RWPE2 (cell line): ENCODE data around the gene TIMM29.

Source experiments
- ATAC-seq: fragments of 200-7000 bp; cut with Tn5 transposase; 3 replicates; pipeline ENCODE4 v1.9.1; 2021; ENCODE audit warnings: low read depth
- DNase-seq: peaks from one replicate; pipeline ENCODE4 v3.0.0-alpha.2; 2020; ENCODE audit warnings: low spot score
- H3K27ac ChIP-seq: fragments of 450-650 bp; 2 replicates; pipeline ENCODE4 v1.5.1; 2017; ENCODE audit warnings: mild to moderate bottlenecking; ENCODE audit not compliant: poor library complexity, severe bottlenecking
- H3K27me3 ChIP-seq: fragments of 250-450 bp; sonication (Bioruptor Pico); 2 replicates; pipeline ENCODE4 v1.5.1; 2021; ENCODE audit warnings: mild to moderate bottlenecking, moderate library complexity; ENCODE audit not compliant: insufficient read depth, poor library complexity, severe bottlenecking
- H3K36me3 ChIP-seq: fragments of 250-450 bp; sonication (Bioruptor Pico); 2 replicates; pipeline ENCODE4 v1.5.1; 2020; ENCODE audit warnings: low read depth, mild to moderate bottlenecking, moderate library complexity
- H3K4me1 ChIP-seq: fragments of 250-450 bp; sonication (Bioruptor Pico); 2 replicates; pipeline ENCODE4 v1.5.1; 2021; ENCODE audit warnings: mild to moderate bottlenecking, moderate library complexity; ENCODE audit not compliant: insufficient read depth, poor library complexity, severe bottlenecking
- H3K4me3 ChIP-seq: fragments of 250-450 bp; sonication (Bioruptor Pico); 2 replicates; pipeline ENCODE4 v1.5.1; 2021; ENCODE audit warnings: mild to moderate bottlenecking, moderate library complexity; ENCODE audit not compliant: severe bottlenecking
- H3K9me3 ChIP-seq: fragments of 250-450 bp; sonication (Bioruptor Pico); 2 replicates; pipeline ENCODE4 v1.5.1; 2021; ENCODE audit warnings: mild to moderate bottlenecking, moderate library complexity; ENCODE audit not compliant: severe bottlenecking
- TF ChIP-seq, protein P1 (sequence below): fragments of 450-650 bp; IDR thresholded peaks from one replicate; pipeline ENCODE4 v1.5.1; 2017; ENCODE audit warnings: mild to moderate bottlenecking, moderate library complexity; ENCODE audit not compliant: poor library complexity, severe bottlenecking

Gene TIMM29

GRCh38 chr19:10928563-10929401 is at the start of gene TIMM29, which contains the start of gene YIPF2:
TSS of gene TIMM29 (plus strand) at chr19:10928811. CDS start at chr19:10928823, 12 bp downstream.
TSS of gene YIPF2 (minus strand) at chr19:10928639. CDS start at chr19:10928410, 229 bp downstream.
- TF ChIP-seq, protein P1, sequence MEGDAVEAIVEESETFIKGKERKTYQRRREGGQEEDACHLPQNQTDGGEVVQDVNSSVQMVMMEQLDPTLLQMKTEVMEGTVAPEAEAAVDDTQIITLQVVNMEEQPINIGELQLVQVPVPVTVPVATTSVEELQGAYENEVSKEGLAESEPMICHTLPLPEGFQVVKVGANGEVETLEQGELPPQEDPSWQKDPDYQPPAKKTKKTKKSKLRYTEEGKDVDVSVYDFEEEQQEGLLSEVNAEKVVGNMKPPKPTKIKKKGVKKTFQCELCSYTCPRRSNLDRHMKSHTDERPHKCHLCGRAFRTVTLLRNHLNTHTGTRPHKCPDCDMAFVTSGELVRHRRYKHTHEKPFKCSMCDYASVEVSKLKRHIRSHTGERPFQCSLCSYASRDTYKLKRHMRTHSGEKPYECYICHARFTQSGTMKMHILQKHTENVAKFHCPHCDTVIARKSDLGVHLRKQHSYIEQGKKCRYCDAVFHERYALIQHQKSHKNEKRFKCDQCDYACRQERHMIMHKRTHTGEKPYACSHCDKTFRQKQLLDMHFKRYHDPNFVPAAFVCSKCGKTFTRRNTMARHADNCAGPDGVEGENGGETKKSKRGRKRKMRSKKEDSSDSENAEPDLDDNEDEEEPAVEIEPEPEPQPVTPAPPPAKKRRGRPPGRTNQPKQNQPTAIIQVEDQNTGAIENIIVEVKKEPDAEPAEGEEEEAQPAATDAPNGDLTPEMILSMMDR: no peak
- Histone ChIP-seq H3K27ac (peak within 1 kb of the TSS; percentile 41), H3K9me3 (no peaks in the 10 kb centered on the region), H3K36me3 (peaks cover 10% of the 10 kb centered on the region), H3K27me3 (no peaks in the 10 kb centered on the region), H3K4me1 (peaks cover 3% of the 10 kb centered on the region), H3K4me3 (peak within 1 kb of the TSS; percentile 64)
- DNase-seq (peak; percentile 98), ATAC-seq (peak; percentile 89)

- H3K4me1 ChIP-seq: peaks cover 6% of the 10 kb centered on the region
- no peaks in the 10 kb centered on the region for H3K9me3 ChIP-seq
- TF ChIP-seq, protein P1: no peak
- no peak overlapping the region for H3K4me3 ChIP-seq
- no peak overlapping the region for H3K27ac ChIP-seq
- ATAC-seq (no peak), DNase-seq (no peak)
- H3K27me3 ChIP-seq: no peaks in the 10 kb centered on the region
- no peaks in the 10 kb centered on the region for H3K36me3 ChIP-seq
Observed at GRCh38 chr19:10881403-10882107, 47.1 kb upstream of the TIMM29 start.

DNA sequence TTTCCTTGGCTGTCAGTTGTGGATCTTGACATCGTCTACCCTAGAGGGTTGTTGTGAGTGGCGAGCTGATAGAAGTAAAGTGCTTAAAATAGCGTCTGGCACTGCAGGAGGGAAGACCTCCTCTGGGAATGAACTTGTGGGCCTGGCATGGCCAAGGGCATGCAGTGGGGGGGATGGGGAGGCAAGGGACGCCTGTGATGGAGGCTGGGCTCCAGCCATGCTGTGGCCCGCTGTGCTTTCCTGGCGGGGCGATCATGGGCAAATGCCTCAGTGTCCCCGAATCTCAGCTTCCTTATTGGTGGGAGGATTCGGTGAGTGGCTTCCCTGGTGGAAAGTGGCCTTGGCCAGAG is 46.5 kb upstream of the TIMM29 start:
- no peak for ATAC-seq
- H3K4me3 ChIP-seq: no peak overlapping the region
- peaks cover 6% of the 10 kb centered on the region for H3K4me1 ChIP-seq

GRCh38 chr19:10884274-10884673 is 44.3 kb upstream of the TIMM29 start:
- H3K4me3 ChIP-seq: no peak overlapping the region
- TF ChIP-seq, protein P1: no peak
- peaks cover 2% of the 10 kb centered on the region for H3K4me1 ChIP-seq
- DNase-seq: no peak
- no peaks in the 10 kb centered on the region for H3K27me3 ChIP-seq
- H3K27ac ChIP-seq: no peak overlapping the region
- H3K36me3 ChIP-seq: no peaks in the 10 kb centered on the region
- ATAC-seq: peak; percentile 66
- H3K9me3 ChIP-seq: no peaks in the 10 kb centered on the region

More for the DNA sequence above, 46.5 kb upstream of the TIMM29 start:
- Histone ChIP-seq H3K27me3 (no peaks in the 10 kb centered on the region), H3K9me3 (no peaks in the 10 kb centered on the region), H3K36me3 (no peaks in the 10 kb centered on the region), H3K27ac (no peak overlapping the region)
- TF ChIP-seq, protein P1: no peak
- DNase-seq: no peak
